ENCODE results near the gene COL27A1.

The COL27A1 gene

DNA sequence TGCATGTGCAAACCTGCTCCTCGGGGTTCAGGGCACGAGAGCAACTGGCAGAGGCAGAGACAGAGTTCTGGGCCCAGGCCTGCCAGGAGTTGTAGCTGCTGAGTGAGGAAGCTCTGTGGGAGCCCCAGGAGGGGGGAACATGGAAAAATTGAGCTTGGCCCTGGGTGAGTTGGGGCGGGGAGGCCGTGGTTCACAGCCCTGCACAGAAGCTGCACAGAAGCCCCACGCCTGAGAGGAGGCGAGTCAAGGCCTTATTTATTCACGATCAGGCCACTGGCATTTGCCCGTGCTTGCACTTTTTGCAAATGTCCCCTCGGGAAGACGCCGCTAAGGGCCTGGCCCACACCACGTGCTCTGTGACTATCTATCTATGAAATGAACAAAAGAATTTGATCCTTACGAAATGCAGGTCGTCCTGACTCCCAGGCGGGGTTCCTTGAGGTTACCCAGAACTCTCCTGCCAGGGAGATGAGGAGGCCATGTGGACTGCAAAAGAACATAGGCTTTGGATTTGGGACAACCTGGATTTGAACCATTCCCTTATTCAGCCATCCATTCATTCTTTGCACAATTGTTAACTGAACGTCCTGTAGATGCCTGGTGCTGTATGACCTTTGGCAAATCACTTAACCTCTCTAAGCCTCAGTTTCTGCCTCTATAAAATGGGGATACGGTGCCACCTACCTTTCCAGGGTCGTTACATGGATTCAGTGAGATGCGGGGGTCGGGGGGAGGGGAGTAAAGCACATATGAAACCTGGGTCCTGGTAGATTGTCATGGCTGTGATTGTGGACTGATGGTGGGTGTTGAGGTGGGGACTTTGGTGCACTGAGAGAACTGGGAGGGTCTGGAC, 17.9 kb downstream of the COL27A1 start:
- CTCF ChIA-PET = interaction anchor here (1.1 kb wide), 1 partner anchor 42 kb away, joined by 3 read pairs; no protein-coding TSS in a partner anchor
- H3K27ac ChIP-seq (ENCODE audit: extremely low read depth, low read depth, low read length) = no peak overlapping the region
- no peaks in the 10 kb centered on the region for H3K9me3 ChIP-seq (ENCODE audit: control insufficient read depth, insufficient read depth, low read depth, low read length)
- no peaks in the 10 kb centered on the region for H3K4me1 ChIP-seq (ENCODE audit: control insufficient read depth, insufficient read depth, low read length)
- H3K36me3 ChIP-seq (ENCODE audit: control insufficient read depth in 2 of 2, insufficient read depth in 1 of 2, low read length in 2 of 2) = no peaks in the 10 kb centered on the region
- POLR2A ChIA-PET = no interaction called here
- H3K4me3 ChIP-seq (ENCODE audit: low read depth, low read length) = no peak overlapping the region
- TF ChIP-seq ZIC2 (tag by site-specific recombination; IDR thresholded peaks at IDR 0.05) = peak; percentile 15; the same call in 1 of the 2 replicates
- TF ChIP-seq ZNF670 (tag by site-specific recombination; IDR thresholded peaks at IDR 0.05; ENCODE audit: low read depth) = no peak
- no peak for TF ChIP-seq HOXC10 (CRISPR knock-in tag; IDR thresholded peaks at IDR 0.05)
- TF ChIP-seq KLF9 (tag by site-specific recombination; IDR thresholded peaks at IDR 0.05; ENCODE audit: low read depth) = no peak

DNA sequence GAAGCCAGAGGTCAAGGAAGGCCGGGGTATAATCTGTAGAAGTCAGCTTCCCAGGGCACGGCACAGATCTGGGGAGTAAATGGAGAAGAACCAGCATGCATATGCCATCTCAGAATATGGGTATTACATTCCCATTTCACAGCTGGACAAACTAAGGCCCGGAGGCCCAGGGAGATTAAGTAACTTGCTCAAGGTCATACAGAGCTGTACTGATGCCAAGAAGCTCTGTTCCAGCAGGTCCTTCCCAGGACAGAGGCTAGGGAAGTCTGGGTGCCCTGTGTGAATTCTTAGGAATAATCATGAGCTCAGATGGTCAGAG, 19.2 kb downstream of the COL27A1 start:
- ChIA-PET CTCF (interaction anchor here (0.9 kb wide), 1 partner anchor 117 kb away, joined by 3 read pairs; no protein-coding TSS in a partner anchor), POLR2A (no interaction called here)
- no peak for TF ChIP-seq ZFHX2 (tag by site-specific recombination; conservative IDR thresholded peaks at IDR 0.05)
- TF ChIP-seq ZBTB7A (tag by site-specific recombination; IDR thresholded peaks at IDR 0.05; ENCODE audit: low read depth) = no peak
- TF ChIP-seq, protein P1, sequence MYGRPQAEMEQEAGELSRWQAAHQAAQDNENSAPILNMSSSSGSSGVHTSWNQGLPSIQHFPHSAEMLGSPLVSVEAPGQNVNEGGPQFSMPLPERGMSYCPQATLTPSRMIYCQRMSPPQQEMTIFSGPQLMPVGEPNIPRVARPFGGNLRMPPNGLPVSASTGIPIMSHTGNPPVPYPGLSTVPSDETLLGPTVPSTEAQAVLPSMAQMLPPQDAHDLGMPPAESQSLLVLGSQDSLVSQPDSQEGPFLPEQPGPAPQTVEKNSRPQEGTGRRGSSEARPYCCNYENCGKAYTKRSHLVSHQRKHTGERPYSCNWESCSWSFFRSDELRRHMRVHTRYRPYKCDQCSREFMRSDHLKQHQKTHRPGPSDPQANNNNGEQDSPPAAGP (tag by site-specific recombination; IDR thresholded peaks at IDR 0.05) = no peak
- TF ChIP-seq, protein P2, sequence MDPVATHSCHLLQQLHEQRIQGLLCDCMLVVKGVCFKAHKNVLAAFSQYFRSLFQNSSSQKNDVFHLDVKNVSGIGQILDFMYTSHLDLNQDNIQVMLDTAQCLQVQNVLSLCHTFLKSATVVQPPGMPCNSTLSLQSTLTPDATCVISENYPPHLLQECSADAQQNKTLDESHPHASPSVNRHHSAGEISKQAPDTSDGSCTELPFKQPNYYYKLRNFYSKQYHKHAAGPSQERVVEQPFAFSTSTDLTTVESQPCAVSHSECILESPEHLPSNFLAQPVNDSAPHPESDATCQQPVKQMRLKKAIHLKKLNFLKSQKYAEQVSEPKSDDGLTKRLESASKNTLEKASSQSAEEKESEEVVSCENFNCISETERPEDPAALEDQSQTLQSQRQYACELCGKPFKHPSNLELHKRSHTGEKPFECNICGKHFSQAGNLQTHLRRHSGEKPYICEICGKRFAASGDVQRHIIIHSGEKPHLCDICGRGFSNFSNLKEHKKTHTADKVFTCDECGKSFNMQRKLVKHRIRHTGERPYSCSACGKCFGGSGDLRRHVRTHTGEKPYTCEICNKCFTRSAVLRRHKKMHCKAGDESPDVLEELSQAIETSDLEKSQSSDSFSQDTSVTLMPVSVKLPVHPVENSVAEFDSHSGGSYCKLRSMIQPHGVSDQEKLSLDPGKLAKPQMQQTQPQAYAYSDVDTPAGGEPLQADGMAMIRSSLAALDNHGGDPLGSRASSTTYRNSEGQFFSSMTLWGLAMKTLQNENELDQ (tag by site-specific recombination; IDR thresholded peaks at IDR 0.05; ENCODE audit: low read depth) = no peak
- TF ChIP-seq EGR2 (tag by site-specific recombination; IDR thresholded peaks at IDR 0.05; ENCODE audit: low read depth) = no peak
- TF ChIP-seq ZNF501 (tag by site-specific recombination; IDR thresholded peaks at IDR 0.05) = no peak
- TF ChIP-seq, protein P3, sequence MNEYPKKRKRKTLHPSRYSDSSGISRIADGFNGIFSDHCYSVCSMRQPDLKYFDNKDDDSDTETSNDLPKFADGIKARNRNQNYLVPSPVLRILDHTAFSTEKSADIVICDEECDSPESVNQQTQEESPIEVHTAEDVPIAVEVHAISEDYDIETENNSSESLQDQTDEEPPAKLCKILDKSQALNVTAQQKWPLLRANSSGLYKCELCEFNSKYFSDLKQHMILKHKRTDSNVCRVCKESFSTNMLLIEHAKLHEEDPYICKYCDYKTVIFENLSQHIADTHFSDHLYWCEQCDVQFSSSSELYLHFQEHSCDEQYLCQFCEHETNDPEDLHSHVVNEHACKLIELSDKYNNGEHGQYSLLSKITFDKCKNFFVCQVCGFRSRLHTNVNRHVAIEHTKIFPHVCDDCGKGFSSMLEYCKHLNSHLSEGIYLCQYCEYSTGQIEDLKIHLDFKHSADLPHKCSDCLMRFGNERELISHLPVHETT (tag by site-specific recombination; IDR thresholded peaks at IDR 0.05) = no peak
- TF ChIP-seq ZNF529 (tag by site-specific recombination; IDR thresholded peaks at IDR 0.05; ENCODE audit: insufficient replicate concordance) = no peak
- TF ChIP-seq ZNF16 (tag by site-specific recombination; IDR thresholded peaks at IDR 0.05; ENCODE audit: low read depth) = no peak
- TF ChIP-seq, protein P4, sequence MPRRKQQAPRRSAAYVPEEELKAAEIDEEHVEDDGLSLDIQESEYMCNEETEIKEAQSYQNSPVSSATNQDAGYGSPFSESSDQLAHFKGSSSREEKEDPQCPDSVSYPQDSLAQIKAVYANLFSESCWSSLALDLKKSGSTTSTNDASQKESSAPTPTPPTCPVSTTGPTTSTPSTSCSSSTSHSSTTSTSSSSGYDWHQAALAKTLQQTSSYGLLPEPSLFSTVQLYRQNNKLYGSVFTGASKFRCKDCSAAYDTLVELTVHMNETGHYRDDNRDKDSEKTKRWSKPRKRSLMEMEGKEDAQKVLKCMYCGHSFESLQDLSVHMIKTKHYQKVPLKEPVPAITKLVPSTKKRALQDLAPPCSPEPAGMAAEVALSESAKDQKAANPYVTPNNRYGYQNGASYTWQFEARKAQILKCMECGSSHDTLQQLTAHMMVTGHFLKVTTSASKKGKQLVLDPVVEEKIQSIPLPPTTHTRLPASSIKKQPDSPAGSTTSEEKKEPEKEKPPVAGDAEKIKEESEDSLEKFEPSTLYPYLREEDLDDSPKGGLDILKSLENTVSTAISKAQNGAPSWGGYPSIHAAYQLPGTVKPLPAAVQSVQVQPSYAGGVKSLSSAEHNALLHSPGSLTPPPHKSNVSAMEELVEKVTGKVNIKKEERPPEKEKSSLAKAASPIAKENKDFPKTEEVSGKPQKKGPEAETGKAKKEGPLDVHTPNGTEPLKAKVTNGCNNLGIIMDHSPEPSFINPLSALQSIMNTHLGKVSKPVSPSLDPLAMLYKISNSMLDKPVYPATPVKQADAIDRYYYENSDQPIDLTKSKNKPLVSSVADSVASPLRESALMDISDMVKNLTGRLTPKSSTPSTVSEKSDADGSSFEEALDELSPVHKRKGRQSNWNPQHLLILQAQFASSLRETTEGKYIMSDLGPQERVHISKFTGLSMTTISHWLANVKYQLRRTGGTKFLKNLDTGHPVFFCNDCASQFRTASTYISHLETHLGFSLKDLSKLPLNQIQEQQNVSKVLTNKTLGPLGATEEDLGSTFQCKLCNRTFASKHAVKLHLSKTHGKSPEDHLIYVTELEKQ (tag by site-specific recombination; IDR thresholded peaks at IDR 0.05; ENCODE audit: borderline replicate concordance) = no peak
- TF ChIP-seq HOXA7 (CRISPR knock-in tag; IDR thresholded peaks at IDR 0.05; ENCODE audit: borderline replicate concordance) = no peak
- no peak for TF ChIP-seq ZNF248 (tag by site-specific recombination; IDR thresholded peaks at IDR 0.05)
- TF ChIP-seq ZSCAN16 (tag by site-specific recombination; IDR thresholded peaks at IDR 0.05) = no peak
- no peak for TF ChIP-seq ZNF311 (tag by site-specific recombination; IDR thresholded peaks at IDR 0.05; ENCODE audit: borderline replicate concordance)
- no peak for TF ChIP-seq PRDM1 (tag by site-specific recombination; IDR thresholded peaks at IDR 0.05)
- TF ChIP-seq, protein P5, sequence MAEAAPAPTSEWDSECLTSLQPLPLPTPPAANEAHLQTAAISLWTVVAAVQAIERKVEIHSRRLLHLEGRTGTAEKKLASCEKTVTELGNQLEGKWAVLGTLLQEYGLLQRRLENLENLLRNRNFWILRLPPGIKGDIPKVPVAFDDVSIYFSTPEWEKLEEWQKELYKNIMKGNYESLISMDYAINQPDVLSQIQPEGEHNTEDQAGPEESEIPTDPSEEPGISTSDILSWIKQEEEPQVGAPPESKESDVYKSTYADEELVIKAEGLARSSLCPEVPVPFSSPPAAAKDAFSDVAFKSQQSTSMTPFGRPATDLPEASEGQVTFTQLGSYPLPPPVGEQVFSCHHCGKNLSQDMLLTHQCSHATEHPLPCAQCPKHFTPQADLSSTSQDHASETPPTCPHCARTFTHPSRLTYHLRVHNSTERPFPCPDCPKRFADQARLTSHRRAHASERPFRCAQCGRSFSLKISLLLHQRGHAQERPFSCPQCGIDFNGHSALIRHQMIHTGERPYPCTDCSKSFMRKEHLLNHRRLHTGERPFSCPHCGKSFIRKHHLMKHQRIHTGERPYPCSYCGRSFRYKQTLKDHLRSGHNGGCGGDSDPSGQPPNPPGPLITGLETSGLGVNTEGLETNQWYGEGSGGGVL (tag by site-specific recombination; IDR thresholded peaks at IDR 0.05) = no peak
- no peak for TF ChIP-seq MEIS1 (CRISPR knock-in tag; IDR thresholded peaks at IDR 0.05; ENCODE audit: borderline replicate concordance)
- TF ChIP-seq ZNF677 (tag by site-specific recombination; IDR thresholded peaks at IDR 0.05) = no peak
- TF ChIP-seq ZNF112 (tag by site-specific recombination; IDR thresholded peaks at IDR 0.05) = no peak
- no peak overlapping the region for H3K4me3 ChIP-seq (ENCODE audit: low read depth, low read length)
- no peaks in the 10 kb centered on the region for H3K9me3 ChIP-seq (ENCODE audit: control insufficient read depth, insufficient read depth, low read depth, low read length)
- H3K36me3 ChIP-seq (ENCODE audit: control insufficient read depth in 2 of 2, insufficient read depth in 1 of 2, low read length in 2 of 2) = peaks cover 0 to 5% of the 10 kb centered on the region in 2 experiments; a peak in 1 of 3 replicates
- H3K4me1 ChIP-seq (ENCODE audit: control insufficient read depth, insufficient read depth, low read length) = no peaks in the 10 kb centered on the region
- H3K27ac ChIP-seq (ENCODE audit: extremely low read depth, low read depth, low read length) = no peak overlapping the region

Data from HEK293 (cell line).